HEK293T (cell line): ENCODE measurements around the gene CEACAM3.

Source experiments
- BHLHE40 ChIP-seq: fragments of 450-650 bp; IDR thresholded peaks from 2 replicates; pipeline ENCODE4 v1.6.1; 2016; ENCODE audit warnings: mild to moderate bottlenecking, moderate library complexity, borderline replicate concordance
- FOXA1 ChIP-seq: fragments of 450-650 bp; IDR thresholded peaks from 2 replicates; pipeline ENCODE4 v1.6.1; 2016; ENCODE audit warnings: mild to moderate bottlenecking
- SP1 ChIP-seq: fragments of 450-650 bp; IDR thresholded peaks from 2 replicates; pipeline ENCODE4 v1.6.1; 2017
- SUZ12 ChIP-seq: fragments of 450-650 bp; IDR thresholded peaks from 2 replicates; pipeline ENCODE4 v1.6.1; 2016; ENCODE audit warnings: mild to moderate bottlenecking
- TARDBP ChIP-seq: fragments of 450-650 bp; IDR thresholded peaks from 2 replicates; pipeline ENCODE4 v1.6.1; 2016
- ZNF384 ChIP-seq: fragments of 450-650 bp; IDR thresholded peaks from 2 replicates; pipeline ENCODE4 v1.6.1; 2016

- no peak for TF ChIP-seq SP1
- no peak for TF ChIP-seq FOXA1
- no peak for TF ChIP-seq SUZ12
- TF ChIP-seq BHLHE40, result no peak
- TF ChIP-seq ZNF384, result no peak
- TF ChIP-seq TARDBP, result no peak
Observed at GRCh38 chr19:41796901-41797300, 514 bp downstream of the CEACAM3 start.
